KOPT-K1 (cell line): ENCODE measurements around the gene CYP27C1.

Experiments used
- H3K27ac ChIP-seq: fragments of 200-600 bp; sonication (generic); 2 replicates; pipeline ENCODE4 v1.5.1; 2016; ENCODE audit warnings: antibody characterized with exemption, mild to moderate bottlenecking, low read depth, low read length; ENCODE audit not compliant: poor library complexity, severe bottlenecking
- H3K36me3 ChIP-seq: fragments of 200-600 bp; sonication (generic); 2 replicates; pipeline ENCODE4 v1.5.1; 2017; ENCODE audit warnings: antibody characterized with exemption, mild to moderate bottlenecking, low read length, moderate library complexity; ENCODE audit not compliant: insufficient read depth
- H3K9me3 ChIP-seq: fragments of 200-600 bp; sonication (generic); 2 replicates; pipeline ENCODE4 v1.5.1; 2017; ENCODE audit warnings: antibody characterized with exemption, low read length, mild to moderate bottlenecking; ENCODE audit not compliant: insufficient read depth, poor library complexity, severe bottlenecking

CYP27C1 gene

DNA sequence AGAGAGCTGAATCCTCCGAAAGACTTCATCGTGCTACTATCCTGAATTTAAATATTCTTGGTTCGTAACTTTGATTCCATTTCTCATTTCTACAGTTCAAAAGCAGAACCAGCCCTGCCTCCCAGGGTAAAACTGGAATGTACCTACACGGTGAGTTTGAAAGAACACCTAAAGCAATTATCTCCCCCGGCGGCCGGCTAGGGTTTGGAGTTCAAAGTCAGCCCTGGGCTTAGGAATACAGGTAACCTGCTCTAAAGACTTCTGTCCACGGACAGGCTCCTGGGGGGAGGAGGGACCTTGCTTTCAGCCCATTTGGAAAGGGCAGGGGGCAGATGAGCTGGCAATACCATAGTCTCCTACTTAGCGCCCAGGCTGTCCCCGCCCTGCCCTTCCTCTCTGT lies 32.3 kb downstream of the CYP27C1 start:
- Histone ChIP-seq H3K9me3 (peaks cover 5% of the 10 kb centered on the region), H3K36me3 (no peaks in the 10 kb centered on the region), H3K27ac (no peak overlapping the region)

DNA sequence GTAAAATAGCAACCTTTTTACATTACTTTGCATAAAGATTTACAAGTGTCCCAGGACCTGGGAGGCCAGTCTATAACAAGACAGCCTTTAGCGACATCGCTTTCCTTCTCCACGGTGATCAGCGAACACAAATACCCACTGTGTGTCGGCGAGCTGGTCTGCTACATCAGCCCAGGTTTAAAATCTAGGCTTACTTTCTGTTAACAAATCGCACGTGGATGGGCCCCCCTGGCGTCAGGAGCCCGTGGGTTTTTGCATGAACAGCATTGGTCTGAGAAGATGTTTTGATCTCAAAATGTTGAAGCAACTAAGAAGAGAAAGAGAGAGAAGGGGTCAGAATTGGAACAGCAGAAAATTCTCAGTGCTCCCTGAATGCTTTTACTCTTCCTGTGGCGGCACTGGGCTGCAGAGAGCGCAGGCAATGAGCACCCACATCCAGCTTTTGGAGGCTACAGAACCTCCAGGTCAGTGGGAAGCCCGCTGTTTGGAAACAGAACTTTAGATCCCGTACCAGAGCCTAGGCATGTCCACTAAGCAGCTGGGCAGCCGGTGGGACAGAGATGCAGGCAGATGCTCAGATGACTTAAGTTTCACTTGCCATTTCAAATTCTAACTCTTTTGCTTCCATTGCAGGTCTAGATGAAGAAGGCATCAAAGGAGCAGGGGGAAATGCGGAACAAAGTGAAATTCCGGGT lies 32.9 kb downstream of the CYP27C1 start:
- Histone ChIP-seq H3K27ac (no peak overlapping the region), H3K36me3 (no peaks in the 10 kb centered on the region), H3K9me3 (peaks cover 5% of the 10 kb centered on the region)

DNA sequence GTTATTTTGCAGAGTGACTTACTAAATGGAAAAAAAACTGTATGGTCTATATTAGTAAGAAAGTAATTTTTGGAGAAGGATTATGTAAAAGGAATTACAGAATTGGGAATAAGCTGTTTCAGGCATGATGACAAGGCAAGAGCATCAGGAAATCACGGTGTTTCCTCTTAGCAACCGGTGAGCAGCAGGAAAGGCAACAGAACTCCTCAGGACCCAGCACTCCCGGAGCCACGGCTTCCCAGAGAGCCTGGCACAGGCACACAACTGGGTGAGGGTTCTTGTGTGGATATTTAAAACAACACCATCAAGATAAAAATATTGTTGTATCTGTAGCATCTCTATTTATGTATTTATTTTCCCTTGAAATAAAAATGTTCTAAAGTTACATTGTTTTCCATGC lies 34.4 kb downstream of the CYP27C1 start:
- Histone ChIP-seq H3K36me3 (no peaks in the 10 kb centered on the region), H3K9me3 (peaks cover 6% of the 10 kb centered on the region), H3K27ac (no peak overlapping the region)

DNA sequence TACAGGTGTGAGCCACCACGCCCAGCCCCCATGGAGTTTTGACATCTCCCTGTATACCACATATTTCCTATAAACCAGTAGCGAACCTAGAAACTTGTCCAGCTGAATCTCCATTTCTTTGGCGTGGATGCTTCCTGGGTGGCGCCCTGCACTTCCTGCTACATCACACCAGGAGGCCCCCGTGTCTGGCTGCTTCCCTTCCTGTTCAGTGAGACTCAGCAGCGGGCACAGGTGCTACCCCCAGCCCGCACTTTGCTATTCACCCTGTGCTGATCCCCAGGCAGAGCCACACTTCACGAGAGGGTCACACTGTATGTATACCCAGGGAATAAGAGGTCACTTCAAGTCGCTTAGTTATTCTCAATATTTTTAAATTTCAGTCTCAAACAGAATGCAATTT lies 35.0 kb downstream of the CYP27C1 start:
- Histone ChIP-seq H3K27ac (no peak overlapping the region), H3K9me3 (peaks cover 11% of the 10 kb centered on the region), H3K36me3 (no peaks in the 10 kb centered on the region)

DNA sequence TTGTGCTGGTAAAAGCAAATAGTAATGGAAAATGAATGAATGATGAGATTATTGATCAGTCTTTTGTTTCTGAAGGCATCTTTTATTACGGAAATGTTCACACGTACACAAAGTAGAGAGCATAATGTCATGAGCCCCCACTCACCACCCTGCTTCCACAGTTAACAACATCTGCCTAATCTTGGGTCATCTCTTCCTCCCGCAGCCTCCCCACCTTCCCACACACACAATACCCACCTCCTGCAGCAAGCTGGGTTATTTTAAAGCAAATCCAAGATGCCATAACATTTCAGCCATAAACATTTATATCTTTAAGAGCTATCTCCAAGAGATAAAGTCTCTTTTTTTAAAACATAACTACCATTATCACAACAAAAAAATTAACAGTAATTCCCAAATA lies 36.3 kb downstream of the CYP27C1 start:
- Histone ChIP-seq H3K9me3 (peaks cover 14% of the 10 kb centered on the region), H3K27ac (no peak overlapping the region), H3K36me3 (no peaks in the 10 kb centered on the region)

DNA sequence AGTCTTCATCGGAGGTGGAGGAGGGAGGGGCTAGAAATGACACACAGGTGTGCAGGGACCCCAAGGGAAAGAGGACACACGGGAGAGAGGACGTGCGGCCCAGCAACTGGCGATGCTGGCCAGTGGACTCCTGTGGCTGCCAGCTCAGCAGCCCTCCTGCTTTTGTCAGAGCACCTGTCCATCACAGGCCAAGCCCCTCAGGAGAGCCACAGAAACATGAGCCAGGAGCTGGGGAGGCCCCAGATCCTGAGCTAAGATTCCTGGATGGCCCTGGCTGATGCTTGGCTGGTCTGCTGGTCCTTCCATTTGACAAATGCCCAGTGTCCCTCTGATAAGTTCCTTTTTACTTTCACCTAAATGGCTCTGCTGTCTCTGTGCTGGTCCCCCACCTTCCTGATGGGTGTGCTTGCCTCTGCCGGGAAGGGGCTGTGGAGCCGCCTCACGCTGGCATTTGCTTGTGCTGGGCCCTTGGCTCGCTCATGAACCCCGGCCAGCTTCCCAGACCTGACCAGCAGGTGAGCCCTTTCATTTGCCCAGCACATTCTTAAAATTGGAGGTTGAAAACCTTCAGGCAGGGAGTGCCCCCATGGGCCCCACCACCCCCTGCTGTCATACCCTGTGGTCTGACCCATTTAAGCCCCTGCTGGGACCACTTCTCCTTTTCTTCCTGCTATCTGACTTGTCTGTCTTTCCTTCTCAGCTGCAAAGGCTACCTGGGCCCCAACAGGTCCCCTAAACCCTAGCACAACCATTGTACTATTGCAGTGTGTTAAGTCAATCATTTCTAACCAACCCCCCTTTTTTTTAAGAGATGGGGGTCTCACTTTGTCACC lies 37.3 kb downstream of the CYP27C1 start:
- H3K9me3 ChIP-seq: peaks cover 14% of the 10 kb centered on the region
- H3K36me3 ChIP-seq: no peaks in the 10 kb centered on the region
- H3K27ac ChIP-seq: no peak overlapping the region

DNA sequence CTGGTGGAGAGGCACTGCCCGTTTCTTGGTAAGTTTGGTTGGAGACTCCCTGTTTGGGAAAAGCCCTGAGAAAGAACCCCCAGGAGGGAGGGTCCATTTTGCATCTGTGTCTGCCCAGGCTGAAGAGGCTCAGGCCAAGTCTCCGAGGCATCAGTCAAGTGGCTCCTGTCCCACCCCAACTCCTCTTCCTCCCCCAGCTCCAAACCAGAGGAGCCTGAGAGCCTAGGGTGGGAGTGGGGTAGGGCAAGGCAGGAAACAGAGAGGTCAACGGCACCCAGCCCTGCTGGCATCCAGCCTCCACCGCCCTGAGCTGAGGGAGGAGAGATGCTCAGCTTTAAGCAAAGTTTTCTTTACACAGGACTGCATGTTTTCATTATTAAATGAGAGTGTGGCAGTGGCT lies 38.2 kb downstream of the CYP27C1 start:
- peaks cover 14% of the 10 kb centered on the region for H3K9me3 ChIP-seq
- H3K27ac ChIP-seq: no peak overlapping the region

DNA sequence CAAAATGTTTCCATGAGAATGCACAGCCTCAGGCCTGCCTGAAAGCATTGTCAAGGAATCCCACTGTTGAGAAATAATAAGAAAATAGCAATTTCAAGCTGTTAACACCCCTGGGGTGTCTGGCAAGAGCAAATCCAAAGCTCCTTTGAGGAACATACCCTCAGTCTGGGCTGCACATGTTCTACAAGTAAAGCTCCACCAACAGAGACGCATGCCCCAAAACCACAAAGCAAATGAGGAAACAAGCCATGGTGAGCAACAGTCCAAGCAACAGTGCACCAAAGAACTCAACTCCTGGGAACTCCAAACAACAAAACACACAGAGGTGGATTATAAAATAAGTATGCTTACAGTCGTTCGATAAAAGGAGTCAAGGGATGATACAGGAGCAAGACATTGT lies 40.3 kb downstream of the CYP27C1 start:
- no peaks in the 10 kb centered on the region for H3K36me3 ChIP-seq
- peaks cover 14% of the 10 kb centered on the region for H3K9me3 ChIP-seq
- no peak overlapping the region for H3K27ac ChIP-seq

More for the DNA sequence above, 38.2 kb downstream of the CYP27C1 start:
- H3K36me3 ChIP-seq: no peaks in the 10 kb centered on the region

DNA sequence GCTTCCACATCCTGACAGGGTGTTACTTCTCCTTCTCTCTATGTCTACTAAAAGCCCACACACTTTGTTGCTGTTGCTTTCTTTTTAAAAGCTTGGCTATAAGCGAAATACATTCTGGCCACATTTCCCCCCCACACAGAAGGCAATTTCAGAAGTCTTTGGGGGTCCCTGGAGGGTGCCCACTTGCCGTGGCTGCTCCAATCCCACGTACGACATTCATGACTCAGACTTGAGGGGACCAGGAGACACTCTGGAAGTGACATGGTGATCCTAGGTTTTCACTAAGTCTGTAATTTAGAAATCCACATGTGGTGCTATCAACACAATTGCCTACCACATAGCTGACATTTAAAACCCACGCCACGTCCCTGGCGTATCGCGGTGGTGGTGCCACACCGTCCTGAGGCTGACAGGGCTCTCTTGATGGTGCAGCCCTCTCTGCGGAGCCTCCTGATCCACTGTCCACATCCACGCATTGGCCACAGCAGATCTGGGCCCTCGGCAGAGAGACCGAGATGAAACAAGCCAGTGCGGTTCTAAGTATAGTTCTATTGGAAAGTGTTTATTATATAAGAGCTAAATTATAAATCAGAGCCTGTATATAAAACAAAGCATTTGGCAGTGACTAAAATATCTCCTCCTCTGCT lies 42.4 kb downstream of the CYP27C1 start:
- Histone ChIP-seq H3K36me3 (no peaks in the 10 kb centered on the region), H3K27ac (no peak overlapping the region), H3K9me3 (peaks cover 14% of the 10 kb centered on the region)

DNA sequence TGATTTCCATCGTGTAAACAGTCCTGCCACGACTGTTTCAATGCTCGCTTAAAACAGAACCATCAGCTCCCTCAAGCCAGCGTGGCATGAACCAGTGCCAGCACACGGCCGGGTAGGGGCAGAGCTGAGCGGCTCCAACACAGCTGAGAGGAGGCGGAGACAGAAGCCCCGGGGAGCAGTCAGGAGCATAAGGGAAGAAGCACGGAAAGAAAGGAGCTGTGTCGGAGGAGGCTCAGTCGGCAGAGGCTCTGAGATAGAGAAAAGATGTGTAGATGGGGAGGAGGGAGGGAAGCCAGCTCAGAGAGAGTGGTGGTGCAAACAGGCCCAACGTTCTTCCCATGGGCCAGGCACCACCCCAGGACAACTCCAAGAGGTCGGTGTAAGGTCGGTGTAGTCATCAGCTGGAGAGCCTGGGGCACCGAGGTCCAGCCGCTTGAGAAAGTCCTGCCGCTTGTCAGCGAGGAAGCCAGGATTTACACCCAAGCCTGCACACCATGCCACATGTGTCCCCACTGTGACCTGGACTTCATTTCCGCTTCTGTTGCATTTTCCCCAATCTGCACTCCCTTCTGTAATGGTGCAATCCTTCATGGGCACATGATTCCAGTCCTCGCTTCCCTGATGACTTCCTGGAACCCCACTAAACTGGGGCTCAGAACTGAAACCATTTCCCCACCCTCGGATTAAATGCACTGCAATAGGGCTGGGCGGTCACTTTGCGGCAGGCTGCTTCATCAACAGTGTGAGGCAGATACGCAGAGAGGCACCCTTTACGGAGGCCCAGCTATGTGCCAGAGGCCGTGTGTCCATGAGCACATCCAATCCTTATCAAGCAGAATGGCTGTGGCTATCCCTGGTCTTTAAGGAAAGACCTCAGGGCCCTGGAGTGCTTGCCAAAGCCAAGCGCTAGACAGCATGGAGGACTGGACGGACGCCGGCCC lies 43.5 kb downstream of the CYP27C1 start:
- peaks cover 14% of the 10 kb centered on the region for H3K9me3 ChIP-seq
- H3K27ac ChIP-seq: no peak overlapping the region
- H3K36me3 ChIP-seq: no peaks in the 10 kb centered on the region

DNA sequence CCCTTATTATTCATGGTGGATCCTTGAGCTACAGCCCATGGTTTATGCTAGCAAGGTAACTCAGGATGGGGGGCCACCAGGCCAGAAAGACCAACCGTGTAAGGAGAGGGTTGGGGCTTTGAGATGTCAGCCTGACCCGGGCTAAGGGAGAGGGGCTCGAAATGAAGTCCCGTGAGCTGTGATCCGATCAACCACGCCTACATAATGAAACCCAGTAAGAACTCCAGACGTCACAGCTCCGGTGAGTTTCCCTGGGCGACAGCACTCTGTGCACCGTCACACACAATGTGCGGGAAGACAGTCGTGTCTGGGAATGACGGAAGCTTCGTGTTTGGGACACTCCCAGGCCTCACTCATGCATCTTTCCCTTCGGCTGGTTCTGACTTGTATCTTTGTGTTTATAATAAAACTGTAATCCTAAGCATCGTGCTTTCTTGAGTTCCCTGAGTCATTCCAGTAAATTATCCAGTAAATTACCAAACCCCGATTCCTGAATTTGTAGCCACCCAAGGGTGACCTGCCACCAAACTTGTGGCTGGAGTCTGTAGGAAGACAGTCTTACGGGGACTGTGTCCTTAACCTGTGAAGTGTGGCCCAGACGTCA lies 44.2 kb downstream of the CYP27C1 start:
- Histone ChIP-seq H3K9me3 (peaks cover 14% of the 10 kb centered on the region), H3K27ac (no peak overlapping the region), H3K36me3 (no peaks in the 10 kb centered on the region)

DNA sequence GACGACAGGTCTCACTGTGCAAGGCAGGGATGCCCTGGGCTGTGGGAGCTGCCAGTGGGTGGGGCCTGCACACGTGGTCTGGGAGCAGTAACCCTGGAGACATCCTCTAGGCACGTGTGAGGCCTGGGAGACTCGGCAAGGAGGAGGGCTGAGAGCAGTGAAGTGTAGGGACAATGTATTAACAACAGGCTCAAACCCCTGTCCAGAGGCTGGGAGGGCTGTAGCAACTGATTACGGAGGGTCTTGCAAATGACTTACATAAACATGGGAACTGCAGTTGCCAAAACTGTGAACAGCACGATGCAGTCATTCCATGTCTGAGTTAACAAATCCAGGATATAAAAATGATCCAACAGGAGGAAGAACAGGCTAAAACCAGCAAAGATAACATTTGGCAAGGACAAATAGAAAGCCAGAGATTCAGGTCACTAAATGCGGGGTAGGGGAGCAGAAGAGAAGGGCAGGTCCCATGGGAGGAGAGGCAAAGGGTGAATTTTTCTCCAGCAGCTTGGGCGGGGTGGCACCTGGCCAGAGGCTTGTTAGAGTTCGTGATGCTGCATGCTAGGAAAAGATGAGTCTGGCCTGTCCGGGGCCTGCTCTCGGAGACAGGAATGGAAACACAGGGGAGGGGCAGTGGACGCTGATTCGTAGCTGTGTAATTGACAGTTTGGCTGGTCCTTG lies 44.9 kb downstream of the CYP27C1 start:
- no peaks in the 10 kb centered on the region for H3K36me3 ChIP-seq
- H3K27ac ChIP-seq: no peak overlapping the region
- H3K9me3 ChIP-seq: peaks cover 9% of the 10 kb centered on the region

DNA sequence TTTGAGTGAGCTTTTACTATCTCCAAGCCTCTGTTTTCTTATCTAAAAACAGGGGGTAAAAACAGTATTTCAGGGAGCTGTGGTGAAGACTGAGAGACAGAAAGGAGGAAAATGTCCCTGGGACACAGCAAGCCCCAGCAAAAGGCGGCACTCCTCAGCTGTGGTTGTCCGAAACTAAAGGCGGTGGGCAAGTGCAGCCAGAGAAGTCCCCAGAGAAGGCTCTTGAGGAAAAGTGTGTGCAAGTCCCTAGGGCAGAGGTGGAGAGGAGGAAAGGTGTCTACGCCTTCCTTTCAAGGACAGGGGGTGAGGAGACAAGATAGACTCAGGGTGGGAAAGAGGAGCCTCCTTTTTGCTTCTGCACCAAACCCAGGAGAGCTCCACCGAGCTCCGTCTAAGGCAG lies 45.5 kb downstream of the CYP27C1 start:
- Histone ChIP-seq H3K36me3 (no peaks in the 10 kb centered on the region), H3K27ac (no peak overlapping the region), H3K9me3 (peaks cover 3% of the 10 kb centered on the region)

DNA sequence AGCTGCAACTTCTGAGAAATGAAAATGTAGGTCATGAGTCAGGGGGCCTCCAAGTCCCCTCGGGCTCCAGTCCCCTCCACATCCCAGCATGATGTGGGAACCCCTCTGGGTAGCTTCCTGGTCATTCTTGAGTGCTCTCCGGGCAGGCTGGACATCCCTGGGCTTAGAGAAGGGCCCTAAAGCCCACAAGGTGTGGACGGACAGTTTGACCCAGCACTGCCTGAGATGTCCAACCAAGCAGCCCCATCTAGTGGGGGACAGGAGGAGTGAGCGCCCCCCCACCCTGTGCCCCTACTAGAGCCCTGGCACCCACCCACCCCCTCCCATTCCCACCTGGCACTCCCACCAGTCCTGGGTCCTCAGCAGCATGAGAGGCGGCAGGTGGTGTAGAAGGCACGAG lies 46.0 kb downstream of the CYP27C1 start:
- no peaks in the 10 kb centered on the region for H3K36me3 ChIP-seq
- H3K9me3 ChIP-seq: no peaks in the 10 kb centered on the region
- no peak overlapping the region for H3K27ac ChIP-seq
